GM12878 (cell line): ENCODE data around the gene SMIM9. TPM values are rescaled to one million over a fixed set of nuclear protein-coding genes. Genes with fewer than 3 reads are reported as not detected.
"Not testable (repeated sequence)": the region's sequence is repeated elsewhere in the genome, so short reads cannot be mapped to it uniquely, and the experiment has no call there.

Experiments used
- ATAC-seq: fragments of 200-7000 bp; cut with Tn5 transposase; 3 replicates; pipeline ENCODE4 v1.9.1; 2020; ENCODE audit warnings: mild to moderate bottlenecking, moderate library complexity
- BruUV-seq: library from RNA; stranded (reverse); fragments of 400-500 nt; replicated peaks from 2 replicates; lab custom pipeline; 2021; lab: Mats Ljungman, UMichigan
- CTCF ChIA-PET: fragments of 300-600 bp; sonication (Branson Sonifier 250); formaldehyde crosslinking; extraction: SDS; loops from one replicate; lab custom pipeline; 2021; ENCODE audit warnings: inconsistent platforms; lab: Yijun Ruan, JAX
- POLR2A ChIA-PET: fragments of 350-600 bp; formaldehyde crosslinking; extraction: SDS; loops from one replicate; lab custom pipeline; 2021; ENCODE audit warnings: inconsistent platforms; lab: Charles Lee
- RAD21 ChIA-PET: fragments of 300-600 bp; sonication (Branson Sonifier 250); formaldehyde crosslinking; loops from one replicate; lab custom pipeline; 2023; ENCODE audit warnings: antibody characterized with exemption; ENCODE audit not compliant: unreplicated experiment; lab: Charles Lee
- SMC1A ChIA-PET: fragments of 300-600 bp; sonication (Branson Sonifier 250); formaldehyde crosslinking; loops from one replicate; lab custom pipeline; 2023; ENCODE audit not compliant: unreplicated experiment, uncharacterized antibody; lab: Charles Lee
- DNase-seq: peaks from one replicate; pipeline ENCODE4 v3.0.0-alpha.2; 2011; ENCODE audit warnings: low read depth, low spot score
- FAIRE-seq: peaks from 3 replicates; lab custom pipeline; 2011; peaks lifted over from hg19 to GRCh38; lab: Jason Lieb, UNC
- H2AFZ ChIP-seq: 2 replicates; pipeline ENCODE4 v1.6.0; 2011; ENCODE audit warnings: low read depth, low read length, control low read depth; ENCODE audit not compliant: control insufficient read depth
- H3K27ac ChIP-seq: 2 replicates; pipeline ENCODE4 v1.5.1; 2011; ENCODE audit warnings: control low read depth; ENCODE audit not compliant: control insufficient read depth, insufficient read depth
- H3K27me3 ChIP-seq, 2 experiments: replicated peaks in 1 of 2; 2 replicates each; pipeline versions ENCODE4 v1.6.0 to v1.6.1; 2011; ENCODE audit warnings: low read length in 1 of 2; ENCODE audit not compliant: control insufficient read depth in 2 of 2, insufficient read depth in 2 of 2
- H3K36me3 ChIP-seq, 2 experiments: 2 replicates each; pipeline ENCODE4 v1.5.1; 2011; ENCODE audit warnings: low read length in 1 of 2; ENCODE audit not compliant: control insufficient read depth in 2 of 2, insufficient read depth in 2 of 2
- H3K4me1 ChIP-seq: 2 replicates; pipeline ENCODE4 v1.6.1; 2011; ENCODE audit warnings: mild to moderate bottlenecking, low read length, moderate library complexity, mixed read lengths; ENCODE audit not compliant: control insufficient read depth, insufficient read depth
- H3K4me2 ChIP-seq: 2 replicates; pipeline ENCODE4 v1.6.0; 2011; ENCODE audit warnings: control low read depth; ENCODE audit not compliant: control insufficient read depth, insufficient read depth
- H3K4me3 ChIP-seq: fragments of 200-600 bp; sonication (generic); 2 replicates; pipeline ENCODE4 v1.5.1; 2016
- H3K79me2 ChIP-seq: 2 replicates; pipeline ENCODE4 v1.6.0; 2011; ENCODE audit warnings: low read length; ENCODE audit not compliant: control insufficient read depth, insufficient read depth
- H3K9ac ChIP-seq: 2 replicates; pipeline ENCODE4 v1.8.0; 2011; ENCODE audit warnings: low read length, control low read depth, mixed read lengths; ENCODE audit not compliant: control insufficient read depth, insufficient read depth
- H3K9me3 ChIP-seq: replicated peaks from 3 replicates; pipeline ENCODE4 v1.5.1; 2011; ENCODE audit warnings: mild to moderate bottlenecking, low read length; ENCODE audit not compliant: control insufficient read depth, insufficient read depth
- H4K20me1 ChIP-seq: 2 replicates; pipeline ENCODE4 v1.6.0; 2011; ENCODE audit not compliant: control insufficient read depth, insufficient read depth
- CHD2 ChIP-seq: IDR thresholded peaks from 2 replicates; pipeline ENCODE4 v1.6.1; 2011; ENCODE audit warnings: low read depth, low read length, improper control_type of control experiment, borderline replicate concordance
- CREB1 ChIP-seq: IDR thresholded peaks from 2 replicates; pipeline ENCODE4 v1.6.1; 2012; ENCODE audit warnings: low read depth, mild to moderate bottlenecking, inconsistent platforms
- MTA2 ChIP-seq: fragments of 450-650 bp; IDR thresholded peaks from 2 replicates; pipeline ENCODE4 v1.6.1; 2016; ENCODE audit warnings: low read depth, mild to moderate bottlenecking, moderate library complexity
- MYB ChIP-seq: fragments of 150-350 bp; IDR thresholded peaks from 2 replicates; pipeline ENCODE4 v1.6.1; 2014; ENCODE audit warnings: mild to moderate bottlenecking, low read depth, low read length, borderline replicate concordance
- SMC3 ChIP-seq: IDR thresholded peaks from 2 replicates; pipeline ENCODE4 v1.6.1; 2011; ENCODE audit warnings: low read length, improper control_type of control experiment, borderline replicate concordance
- SREBF2 ChIP-seq: IDR thresholded peaks from 2 replicates; pipeline ENCODE4 v1.6.1; 2012; ENCODE audit warnings: mild to moderate bottlenecking, low read length
- ZBTB11 ChIP-seq: fragments of 450-650 bp; formaldehyde crosslinking; IDR thresholded peaks from 2 replicates; pipeline ENCODE4 v1.5.0; 2022; ENCODE audit warnings: mild to moderate bottlenecking, missing genetic modification characterization
- WGBS: methylation state at CpG from one replicate; pipeline ENCODE4 v1.1.6; 2016; ENCODE audit warnings: low lambda C conversion rate; ENCODE audit not compliant: insufficient replicate concordance, insufficient coverage; ENCODE audit errors: missing lambda C conversion rate; 5-methylcytosine and 5-hydroxymethylcytosine counted together
- in situ Hi-C: fragments of 300-500 bp; cut with MboI; formaldehyde crosslinking; loops from 9 replicates; pipeline ENCODE4 v1.14.3; 2018; ENCODE audit warnings: mixed read lengths
- intact Hi-C: fragments of 100-400 bp; cut with micrococcal nuclease; formaldehyde crosslinking; loops from one replicate; pipeline ENCODE4 v1.14.2; 2022; ENCODE audit not compliant: unreplicated experiment
- polyA plus RNA-seq, 11 experiments: library from polyadenylated mRNA; depleted of rRNA in 4 of 11; unstranded in 6 of 11; stranded (reverse) in 5 of 11; fragments of >200 nt; fragmentation: Nextera tagmentation in 4 of 11; fragmentation: Illumina TruSeq in 1 of 11; extraction: Ambion mirVana in 4 of 11; extraction: Trizol in 1 of 11; gene quantifications; 1 replicate in 1 of 11; 2 replicates in 10 of 11; pipeline versions ENCODE4 v1.2.1 to v1.2.3, GENCODE V29; 2011 to 2016; ENCODE audit warnings: inconsistent platforms in 2 of 11, missing spikeins in 2 of 11, low read depth in 1 of 11
- total RNA-seq, 4 experiments: library from RNA; depleted of rRNA in 3 of 4; stranded (reverse); fragments of >200 nt in 3 of 4; fragmentation: Illumina TruSeq in 1 of 4; extraction: Trizol in 1 of 4; gene quantifications; 2 replicates each; pipeline versions ENCODE4 v1.2.1 to v1.2.3, GENCODE V29; 2013 to 2021

Gene SMIM9
- total and polyA plus RNA-seq, 10 of the 15 experiments (the other 5 are each of a cell fraction or from before 2014, with no cell fraction given) = not detected

- no peak for TF ChIP-seq MYB
- TF ChIP-seq ZBTB11 (CRISPR knock-in tag) = no peak
- TF ChIP-seq CHD2 = no peak
- TF ChIP-seq SMC3 = no peak
- TF ChIP-seq CREB1 = no peak
- no peak for TF ChIP-seq MTA2
- TF ChIP-seq SREBF2 = no peak
Measured at GRCh38 chrX:154873329-154873728, 38.9 kb upstream of the SMIM9 start.

GRCh38 chrX:154868522-154868921 is 34.1 kb upstream of the SMIM9 start:
- ATAC-seq = not testable (repeated sequence)

More at GRCh38 chrX:154873329-154873728, 38.9 kb upstream of the SMIM9 start:
- no peaks in the 10 kb centered on the region for H3K36me3 ChIP-seq
- 33% methylated on average over 2 of the region's 2 CpGs for WGBS
- ATAC-seq (no peak), DNase-seq (no peak), FAIRE-seq (no peak)
- no peaks in the 10 kb centered on the region for H3K4me1 ChIP-seq
- no peaks in the 10 kb centered on the region for H3K27me3 ChIP-seq
- H3K79me2 ChIP-seq = no peaks in the 10 kb centered on the region
- CTCF ChIA-PET = no interaction called here
- H2AFZ ChIP-seq = no peak overlapping the region
- POLR2A ChIA-PET = no interaction called here
- H3K4me3 ChIP-seq = no peak overlapping the region
- no peak overlapping the region for H3K27ac ChIP-seq
- intact Hi-C loops (no loop called here), in situ Hi-C loops (no loop called here)
- H3K4me2 ChIP-seq = no peak overlapping the region
- H4K20me1 ChIP-seq = no peaks in the 10 kb centered on the region
- RAD21 ChIA-PET = no interaction called here
- H3K9me3 ChIP-seq = no peaks in the 10 kb centered on the region
- SMC1A ChIA-PET = no interaction called here
- BruUV-seq = no TSS peak
- H3K9ac ChIP-seq = no peak overlapping the region

More at GRCh38 chrX:154868522-154868921, 34.1 kb upstream of the SMIM9 start:
- FAIRE-seq, CTCF ChIA-PET, DNase-seq, H3K9ac ChIP-seq, RAD21 ChIA-PET, BruUV-seq, H2AFZ ChIP-seq, H3K27ac ChIP-seq, H3K4me1 ChIP-seq, H3K36me3 ChIP-seq, H3K79me2 ChIP-seq, SMC1A ChIA-PET, POLR2A ChIA-PET, H3K4me3 ChIP-seq, intact Hi-C loops, H3K27me3 ChIP-seq, H4K20me1 ChIP-seq, in situ Hi-C loops, H3K9me3 ChIP-seq, H3K4me2 ChIP-seq: not testable (repeated sequence)
